ENCODE measurements around the gene TMEM219.

GRCh38 chr16:29926711-29927052 lies 35.2 kb upstream of the TMEM219 start:
- TF ChIP-seq EZH2 (IDR thresholded peaks at IDR 0.05; ENCODE audit: borderline replicate concordance, low read depth, low read length) (no peak), HCFC1 (IDR thresholded peaks at IDR 0.05; ENCODE audit: low read depth, low read length) (no peak), POLR2AphosphoS2 (IDR thresholded peaks at IDR 0.05; ENCODE audit: low read length) (no peak)
